Activated T-cell treated with anti-CD3 and anti-CD28 coated beads, Interleukin-2, amount 50 U/mL, for 72 hours (primary cell): ENCODE measurements around the gene PDE10A. TPM values are rescaled to one million over a fixed set of nuclear protein-coding genes. Genes with fewer than 3 reads are reported as not detected.

Experiments
- ATAC-seq, 2 donors: fragments of 150-1000 bp; cut with Tn5 transposase; replicated peaks in 1 of 2; 2 replicates each; pipeline ENCODE4 v1.10.0; 2021; ENCODE audit warnings: moderate library complexity in 2 of 2, mild to moderate bottlenecking in 1 of 2
- DNase-seq, 2 donors: peaks; one replicate each; pipeline ENCODE4 v3.0.0; 2021 to 2022; ENCODE audit warnings: mixed read lengths in 1 of 2
- H3K27ac Mint-ChIP-seq: one replicate; pipeline ENCODE4 v1.8.0; 2022; ENCODE audit warnings: mild to moderate bottlenecking, moderate library complexity, mixed read lengths
- H3K27me3 Mint-ChIP-seq: one replicate; pipeline ENCODE4 v1.8.0; 2022; ENCODE audit warnings: low read depth, mixed read lengths
- H3K36me3 Mint-ChIP-seq, 2 donors: one replicate each; pipeline ENCODE4 v1.8.0; 2022; ENCODE audit warnings: mixed read lengths in 2 of 2, mild to moderate bottlenecking in 1 of 2; ENCODE audit not compliant: insufficient read depth in 2 of 2
- H3K4me1 Mint-ChIP-seq: one replicate; pipeline ENCODE4 v1.8.0; 2022; ENCODE audit warnings: low read depth, mixed read lengths
- H3K4me3 Mint-ChIP-seq, 2 donors: one replicate each; pipeline ENCODE4 v1.8.0; 2022; ENCODE audit warnings: mild to moderate bottlenecking in 2 of 2, mixed read lengths in 2 of 2, moderate library complexity in 2 of 2
- H3K9me3 Mint-ChIP-seq, 2 donors: one replicate each; pipeline ENCODE4 v1.8.0; 2022; ENCODE audit warnings: mixed read lengths in 2 of 2
- total RNA-seq, 2 donors: library from RNA; stranded (reverse); gene quantifications; one replicate each; pipeline ENCODE4 v1.2.3, GENCODE V29; 2022

Gene PDE10A
- total RNA-seq, 2 donors from 2014 or later = not detected

GRCh38 chr6:165643015-165643414, 20.0 kb downstream of the PDE10A start:
- no peak overlapping the region for H3K4me3 Mint-ChIP-seq
- H3K36me3 Mint-ChIP-seq = no peaks in the 10 kb centered on the region
- H3K9me3 Mint-ChIP-seq = no peaks in the 10 kb centered on the region
- H3K27ac Mint-ChIP-seq = no peak overlapping the region
- DNase-seq (no peak), ATAC-seq (no peak)
- H3K27me3 Mint-ChIP-seq = no peaks in the 10 kb centered on the region
- no peaks in the 10 kb centered on the region for H3K4me1 Mint-ChIP-seq

GRCh38 chr6:165641672-165642156, 21.3 kb downstream of the PDE10A start:
- no peaks in the 10 kb centered on the region for H3K36me3 Mint-ChIP-seq
- H3K27me3 Mint-ChIP-seq = no peaks in the 10 kb centered on the region
- no peak for ATAC-seq
- no peak for DNase-seq
- H3K27ac Mint-ChIP-seq = no peak overlapping the region
- no peaks in the 10 kb centered on the region for H3K9me3 Mint-ChIP-seq
- no peaks in the 10 kb centered on the region for H3K4me1 Mint-ChIP-seq
- H3K4me3 Mint-ChIP-seq = no peak overlapping the region

GRCh38 chr6:165640806-165641205, 22.2 kb downstream of the PDE10A start:
- no peak for DNase-seq
- ATAC-seq = no peak
- Mint-ChIP-seq H3K4me1 (no peaks in the 10 kb centered on the region), H3K27me3 (no peaks in the 10 kb centered on the region), H3K9me3 (no peaks in the 10 kb centered on the region), H3K27ac (no peak overlapping the region), H3K36me3 (no peaks in the 10 kb centered on the region), H3K4me3 (no peak overlapping the region)

DNA sequence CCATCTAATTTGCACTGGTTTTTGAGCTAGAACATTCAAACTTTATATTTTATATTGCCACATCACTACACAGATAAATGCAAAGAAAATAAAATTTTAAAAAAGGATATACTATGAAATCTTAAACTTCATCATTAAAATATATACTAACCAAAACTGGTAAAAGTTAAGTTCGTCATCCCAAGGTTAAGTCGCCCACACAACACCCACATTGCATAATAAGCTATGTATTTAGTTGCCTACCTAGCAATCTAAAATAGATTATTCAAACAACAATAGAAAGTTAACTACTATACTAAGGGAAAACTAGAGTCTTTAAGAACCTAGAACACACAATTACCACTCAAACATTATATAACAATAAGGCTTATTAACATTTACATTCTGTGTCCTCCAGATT, 24.5 kb downstream of the PDE10A start:
- Mint-ChIP-seq H3K27me3 (peaks cover 13% of the 10 kb centered on the region), H3K36me3 (no peaks in the 10 kb centered on the region), H3K4me3 (no peak overlapping the region), H3K9me3 (no peaks in the 10 kb centered on the region), H3K27ac (no peak overlapping the region), H3K4me1 (no peaks in the 10 kb centered on the region)
- DNase-seq (no peak), ATAC-seq (no peak)

DNA sequence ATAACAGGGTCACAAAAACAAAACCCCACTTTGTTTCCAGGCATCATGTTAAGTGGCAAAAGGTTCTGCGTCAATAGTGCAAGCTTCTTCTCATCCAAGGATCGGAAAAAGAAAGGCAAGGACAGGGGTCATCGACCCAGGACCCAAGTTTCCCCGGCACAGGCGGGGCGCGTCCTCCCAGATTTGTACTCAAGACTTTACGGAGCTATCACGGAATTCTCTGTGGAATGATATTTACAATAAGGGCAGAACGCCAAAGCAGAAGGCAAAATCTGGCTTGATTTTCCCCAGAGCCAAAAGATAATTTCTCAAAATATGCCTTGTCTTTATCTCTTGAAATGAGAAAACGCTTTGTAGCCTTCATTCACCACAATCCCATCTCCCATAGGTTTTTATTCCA, 25.5 kb downstream of the PDE10A start:
- no peaks in the 10 kb centered on the region for H3K36me3 Mint-ChIP-seq
- ATAC-seq (no peak), DNase-seq (no peak)
- no peaks in the 10 kb centered on the region for H3K4me1 Mint-ChIP-seq
- H3K27me3 Mint-ChIP-seq = peaks cover 17% of the 10 kb centered on the region
- no peaks in the 10 kb centered on the region for H3K9me3 Mint-ChIP-seq
- no peak overlapping the region for H3K4me3 Mint-ChIP-seq
- no peak overlapping the region for H3K27ac Mint-ChIP-seq

DNA sequence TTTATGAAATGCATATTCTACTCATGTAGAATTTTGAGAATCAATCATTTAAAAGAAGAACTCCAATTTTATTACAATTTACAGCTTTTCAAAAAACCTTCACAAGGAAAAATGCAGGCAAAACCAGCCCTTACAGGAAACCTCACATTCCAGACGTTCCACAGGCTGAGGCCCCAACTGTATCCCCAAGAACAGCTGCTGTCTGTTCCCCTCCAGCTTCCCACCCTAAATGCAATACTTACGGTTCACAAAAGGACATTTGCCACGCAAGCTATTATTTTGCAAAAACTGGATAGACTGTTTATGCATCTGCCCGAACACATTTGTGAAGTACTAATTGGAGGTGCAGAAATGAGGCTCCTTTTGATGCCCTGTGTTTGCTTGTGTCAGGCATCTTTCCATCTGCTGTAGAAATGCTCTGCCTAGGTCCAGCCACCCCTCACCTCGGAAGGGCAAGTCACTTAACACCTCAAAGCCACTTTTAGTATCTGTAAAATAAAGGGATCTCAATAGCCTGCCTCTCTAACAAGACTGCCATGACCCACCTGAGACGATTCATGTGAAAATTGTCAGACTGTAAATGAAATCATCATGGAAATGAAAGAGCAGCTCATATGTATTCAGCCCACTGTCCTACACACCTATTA, 26.5 kb downstream of the PDE10A start:
- H3K27ac Mint-ChIP-seq = no peak overlapping the region
- DNase-seq = no peak
- no peaks in the 10 kb centered on the region for H3K9me3 Mint-ChIP-seq
- H3K4me1 Mint-ChIP-seq = no peaks in the 10 kb centered on the region
- H3K36me3 Mint-ChIP-seq = no peaks in the 10 kb centered on the region
- no peak overlapping the region for H3K4me3 Mint-ChIP-seq
- no peak for ATAC-seq
- H3K27me3 Mint-ChIP-seq = peaks cover 17% of the 10 kb centered on the region

DNA sequence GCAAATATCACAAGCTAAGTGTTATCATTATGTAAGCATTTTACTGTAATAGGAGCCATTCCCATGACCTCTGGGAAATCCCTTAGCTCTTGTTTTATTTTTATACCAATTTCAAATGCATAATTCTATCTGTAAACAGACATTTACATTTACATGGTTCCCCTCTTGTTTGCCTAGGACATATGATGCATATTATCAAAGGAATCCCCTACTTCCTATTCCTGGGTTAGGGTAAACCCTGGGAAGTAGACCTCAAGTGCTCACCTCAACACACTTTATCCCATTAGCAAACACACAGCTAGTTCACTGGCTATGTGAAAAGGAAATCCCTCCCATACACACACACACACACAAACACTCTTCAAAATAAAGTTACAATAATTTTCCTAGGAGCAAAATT, 27.1 kb downstream of the PDE10A start:
- Mint-ChIP-seq H3K4me1 (no peaks in the 10 kb centered on the region), H3K27ac (no peak overlapping the region), H3K9me3 (no peaks in the 10 kb centered on the region), H3K27me3 (peaks cover 17% of the 10 kb centered on the region), H3K36me3 (no peaks in the 10 kb centered on the region), H3K4me3 (no peak overlapping the region)
- ATAC-seq (no peak), DNase-seq (no peak)

- no peaks in the 10 kb centered on the region for H3K9me3 Mint-ChIP-seq
- H3K4me1 Mint-ChIP-seq = no peaks in the 10 kb centered on the region
- ATAC-seq = no peak
- no peak for DNase-seq
- H3K27me3 Mint-ChIP-seq = peaks cover 17% of the 10 kb centered on the region
- H3K36me3 Mint-ChIP-seq = no peaks in the 10 kb centered on the region
- H3K4me3 Mint-ChIP-seq = peak overlapping the region in 1 of 2 donors; percentile 31
- H3K27ac Mint-ChIP-seq = no peak overlapping the region
Measured at GRCh38 chr6:165634101-165634880, 28.8 kb downstream of the PDE10A start.

DNA sequence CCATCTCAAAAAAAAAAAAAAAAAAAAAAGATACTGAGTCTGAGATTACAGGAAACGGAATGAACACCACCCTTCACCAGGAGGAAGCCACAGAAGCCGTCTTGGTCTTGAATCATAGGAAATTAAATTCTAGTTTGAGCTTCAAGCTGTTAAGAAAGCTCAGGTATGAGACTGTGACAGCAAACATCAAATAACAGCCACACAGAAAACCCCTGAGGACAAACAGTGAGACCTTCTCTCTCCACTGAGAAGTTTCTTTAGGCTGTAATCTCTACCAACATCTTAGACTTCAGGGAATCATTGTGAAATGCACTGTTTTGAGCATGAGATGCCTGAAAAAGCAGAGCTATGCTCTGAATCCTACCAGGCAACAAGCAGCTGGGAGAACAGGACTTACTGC, 30.8 kb downstream of the PDE10A start:
- no peaks in the 10 kb centered on the region for H3K36me3 Mint-ChIP-seq
- peaks cover 17% of the 10 kb centered on the region for H3K27me3 Mint-ChIP-seq
- H3K4me1 Mint-ChIP-seq = no peaks in the 10 kb centered on the region
- no peaks in the 10 kb centered on the region for H3K9me3 Mint-ChIP-seq
- DNase-seq (no peak), ATAC-seq (peak in 1 of 2 donors; percentile 51)
- no peak overlapping the region for H3K4me3 Mint-ChIP-seq
- no peak overlapping the region for H3K27ac Mint-ChIP-seq

DNA sequence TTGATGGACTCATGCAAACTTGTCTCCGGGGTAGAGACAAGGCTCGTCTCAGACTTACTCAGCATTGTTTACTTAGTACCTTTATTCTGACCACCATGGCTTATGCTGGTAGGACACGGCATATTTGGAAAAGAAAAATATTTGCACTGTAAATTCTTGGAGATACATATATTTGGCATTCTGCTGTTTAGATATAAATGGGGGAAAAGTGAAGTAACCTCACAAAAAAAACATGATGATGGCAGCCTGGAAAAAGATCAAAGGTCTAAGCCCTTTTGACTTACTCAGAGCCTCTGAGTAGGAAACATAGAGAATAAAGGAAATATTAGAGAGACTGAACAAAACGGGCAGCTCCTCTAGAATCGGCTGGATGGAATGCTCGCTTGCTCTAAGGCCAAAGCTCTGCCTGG, 32.5 kb downstream of the PDE10A start:
- peaks cover 17% of the 10 kb centered on the region for H3K27me3 Mint-ChIP-seq

GRCh38 chr6:165628955-165629354, 34.1 kb downstream of the PDE10A start:
- Mint-ChIP-seq H3K27ac (no peak overlapping the region), H3K9me3 (peaks cover 0 to 3% of the 10 kb centered on the region in 2 donors), H3K27me3 (peaks cover 5% of the 10 kb centered on the region), H3K4me1 (no peaks in the 10 kb centered on the region), H3K4me3 (no peak overlapping the region), H3K36me3 (no peaks in the 10 kb centered on the region)
- ATAC-seq (no peak), DNase-seq (no peak)

More for the DNA sequence above, 32.5 kb downstream of the PDE10A start:
- Mint-ChIP-seq H3K4me3 (no peak overlapping the region), H3K9me3 (no peaks in the 10 kb centered on the region), H3K36me3 (no peaks in the 10 kb centered on the region), H3K4me1 (no peaks in the 10 kb centered on the region), H3K27ac (no peak overlapping the region)
- DNase-seq (no peak), ATAC-seq (no peak)

GRCh38 chr6:165627366-165627765, 35.7 kb downstream of the PDE10A start:
- H3K9me3 Mint-ChIP-seq = peaks cover 0 to 3% of the 10 kb centered on the region in 2 donors
- H3K4me1 Mint-ChIP-seq = no peaks in the 10 kb centered on the region
- H3K36me3 Mint-ChIP-seq = no peaks in the 10 kb centered on the region
- H3K27me3 Mint-ChIP-seq = no peaks in the 10 kb centered on the region
- ATAC-seq = no peak
- no peak overlapping the region for H3K27ac Mint-ChIP-seq
- H3K4me3 Mint-ChIP-seq = no peak overlapping the region
- no peak for DNase-seq

GRCh38 chr6:165626711-165627110, 36.3 kb downstream of the PDE10A start:
- no peak for DNase-seq
- no peak overlapping the region for H3K4me3 Mint-ChIP-seq
- H3K27me3 Mint-ChIP-seq = no peaks in the 10 kb centered on the region
- peaks cover 0 to 3% of the 10 kb centered on the region in 2 donors for H3K9me3 Mint-ChIP-seq
- ATAC-seq = no peak
- H3K27ac Mint-ChIP-seq = no peak overlapping the region
- no peaks in the 10 kb centered on the region for H3K36me3 Mint-ChIP-seq
- H3K4me1 Mint-ChIP-seq = no peaks in the 10 kb centered on the region
